ENCODE data around the gene TCERG1L.

TCERG1L gene

GRCh38 chr10:131314799-131315198, 3.3 kb upstream of the TCERG1L start:
- no peak for DNase-seq

GRCh38 chr10:131314148-131314547, 2.6 kb upstream of the TCERG1L start:
- DNase-seq, result no peak

DNA sequence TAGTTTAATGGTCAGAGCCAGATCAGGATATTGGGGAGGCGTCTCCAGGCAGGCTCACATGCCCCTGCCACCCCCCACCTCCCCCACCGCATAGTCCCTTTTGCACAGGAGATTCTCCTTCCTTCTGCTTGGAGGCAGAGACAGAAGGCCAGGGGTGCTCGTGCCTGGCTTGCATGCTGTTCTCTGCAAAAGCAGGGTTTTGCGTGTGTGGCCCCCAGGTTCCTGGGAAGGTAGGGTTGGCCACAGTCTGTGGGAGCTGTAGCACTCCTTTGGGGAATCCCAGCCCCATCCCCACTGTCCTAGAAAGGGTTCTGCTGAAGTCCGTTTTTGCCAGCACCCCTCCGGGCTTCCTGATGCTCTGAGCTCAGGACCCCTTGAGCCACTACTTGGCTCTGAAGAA, 1.9 kb upstream of the TCERG1L start:
- no peak for DNase-seq

- no peak for DNase-seq
Measured at GRCh38 chr10:131312478-131312836, 936 bp upstream of the TCERG1L start.

- no peak for DNase-seq
Measured at GRCh38 chr10:131311402-131311660, 190 bp downstream of the TCERG1L start.

- DNase-seq, result no peak
Measured at GRCh38 chr10:131310551-131311401, 745 bp downstream of the TCERG1L start.

DNA sequence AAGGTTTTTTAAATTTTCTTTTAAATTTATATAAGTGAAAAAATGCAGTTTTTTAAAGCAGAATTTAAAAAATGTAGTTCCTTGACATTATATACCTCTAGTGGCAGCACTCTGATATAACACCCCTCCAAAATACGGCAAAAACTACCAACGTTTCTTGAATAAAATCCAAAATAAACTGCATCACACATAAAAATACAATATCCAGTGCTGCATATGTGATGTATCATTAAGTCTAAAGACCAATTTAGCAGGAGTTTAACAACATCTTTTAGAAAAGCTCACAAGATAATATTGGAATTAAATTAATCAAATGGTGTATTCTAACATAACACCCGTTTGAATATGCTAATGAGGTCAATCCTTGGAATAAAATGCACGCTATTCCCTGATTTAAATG, 1.4 kb downstream of the TCERG1L start:
- no peak for DNase-seq

DNA sequence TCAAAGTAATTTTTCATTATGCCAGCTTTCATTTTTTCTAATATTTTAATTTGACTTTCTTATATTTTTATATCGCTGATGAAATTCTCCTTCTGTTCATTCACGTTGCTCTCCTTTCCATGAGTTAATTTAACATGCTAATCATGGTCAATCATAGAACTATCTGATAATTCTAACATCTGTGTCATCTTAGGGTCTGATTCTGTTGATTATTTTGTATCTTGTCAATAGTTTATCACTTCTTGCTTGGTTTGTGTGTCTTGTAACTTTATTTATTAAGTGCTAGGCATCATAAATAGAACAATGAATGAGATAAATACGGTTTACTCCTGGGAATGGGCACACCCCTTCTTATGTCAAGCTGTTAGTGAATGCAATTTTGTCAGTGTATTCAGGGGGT, 11.0 kb downstream of the TCERG1L start:
- DNase-seq, result no peak

DNA sequence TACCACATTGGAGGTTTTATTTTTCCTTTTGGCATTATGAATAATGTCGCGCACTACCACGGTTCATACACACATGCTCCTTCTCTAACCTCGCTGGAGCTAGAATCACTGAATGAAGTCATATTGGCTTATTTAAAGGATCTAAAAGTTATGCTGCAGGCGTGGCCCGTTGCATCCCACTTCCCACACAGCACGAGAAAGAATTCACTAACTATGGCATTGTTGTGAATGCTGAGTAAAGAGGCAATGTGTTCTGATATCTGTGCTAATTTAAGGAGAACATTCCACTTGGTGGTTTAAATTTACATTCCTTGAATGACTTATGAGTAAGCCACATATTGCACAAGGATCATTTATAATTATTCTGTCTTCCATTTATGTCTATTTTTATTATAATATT, 20.7 kb downstream of the TCERG1L start:
- no peak for DNase-seq

- DNase-seq, result no peak
Measured at GRCh38 chr10:131288648-131289047, 22.9 kb downstream of the TCERG1L start.

GRCh38 chr10:131282961-131283360, 28.6 kb downstream of the TCERG1L start:
- no peak for DNase-seq

- no peak for DNase-seq
Measured at GRCh38 chr10:131280101-131280500, 31.4 kb downstream of the TCERG1L start.

- DNase-seq, result no peak
Measured at GRCh38 chr10:131279516-131279915, 32.0 kb downstream of the TCERG1L start.

GRCh38 chr10:131277969-131278368, 33.6 kb downstream of the TCERG1L start:
- no peak for DNase-seq

DNA sequence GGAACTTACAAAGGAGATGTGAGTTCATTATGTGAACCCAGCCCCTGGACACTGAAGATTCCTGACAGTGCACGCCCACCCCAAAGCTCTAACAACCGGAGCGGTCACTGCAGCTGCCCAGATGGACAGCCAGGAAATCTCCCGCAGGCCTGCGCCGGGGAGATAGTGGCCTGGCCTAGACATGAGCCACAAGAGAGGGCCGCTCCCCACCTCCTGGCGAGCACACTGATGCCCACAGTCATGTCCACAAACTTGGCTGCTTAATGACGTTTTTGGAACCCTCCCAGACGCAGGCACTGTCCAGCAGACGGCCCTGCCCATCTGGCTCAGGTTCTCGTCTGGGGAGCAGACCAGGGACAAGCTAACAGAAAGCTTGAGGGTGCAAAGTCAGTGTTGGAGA, 34.2 kb downstream of the TCERG1L start:
- DNase-seq, result no peak

DNA sequence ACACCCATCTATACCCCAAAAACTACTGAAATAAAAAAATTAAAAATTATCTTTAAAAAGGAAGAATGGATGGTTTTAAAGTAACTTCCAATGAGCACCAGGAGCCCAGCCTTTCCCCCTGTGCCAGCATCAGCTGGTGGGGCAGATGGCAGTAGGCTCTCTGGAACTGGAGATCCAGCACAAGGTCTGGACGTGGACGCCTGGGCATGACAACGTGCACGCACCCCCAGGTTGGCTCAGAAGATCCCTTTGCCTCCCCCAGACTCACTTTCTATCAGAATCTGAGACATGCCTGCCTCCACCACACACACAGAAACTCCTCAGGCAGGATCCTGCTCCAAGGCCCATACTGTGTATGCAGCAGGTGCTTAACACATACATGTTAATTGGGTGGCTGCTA, 35.8 kb downstream of the TCERG1L start:
- DNase-seq, result no peak

- no peak for DNase-seq
Measured at GRCh38 chr10:131274883-131275282, 36.6 kb downstream of the TCERG1L start.

DNA sequence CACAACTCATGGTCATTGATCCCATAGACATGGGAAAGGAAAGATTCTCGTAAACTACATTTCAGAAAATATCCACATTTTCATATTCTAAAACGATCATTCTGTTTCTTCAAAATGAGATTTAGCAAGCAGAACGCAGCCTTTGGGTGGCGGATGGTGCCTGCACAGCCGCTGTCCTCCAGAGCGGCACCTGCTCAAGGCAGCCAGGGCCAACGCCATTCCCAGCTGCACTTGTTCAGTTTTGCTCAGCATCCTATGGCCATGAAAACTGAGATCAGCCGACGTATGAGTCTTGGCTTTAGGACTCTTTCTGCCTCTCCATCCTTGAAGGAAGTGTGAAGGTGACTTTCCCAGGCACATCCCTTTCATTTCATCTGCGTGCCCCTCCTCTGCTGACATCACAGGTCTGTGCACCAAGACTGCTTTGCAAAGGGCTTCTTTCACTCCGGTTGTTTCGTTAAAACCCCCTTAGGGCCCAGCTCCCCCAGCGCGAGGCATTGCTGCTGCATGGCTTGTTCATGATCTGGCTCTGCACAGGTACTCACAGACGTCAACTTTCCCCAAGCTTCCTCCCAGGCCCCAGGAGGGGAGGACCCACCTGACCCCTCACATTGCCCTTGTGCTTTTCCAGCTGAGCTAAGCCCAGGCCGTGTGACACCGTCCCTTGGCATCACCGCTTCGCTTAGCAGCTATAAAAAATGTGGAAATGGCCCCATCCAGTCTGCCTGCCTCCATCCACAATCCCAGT, 37.2 kb downstream of the TCERG1L start:
- DNase-seq, result no peak

GRCh38 chr10:131273476-131273875, 38.0 kb downstream of the TCERG1L start:
- DNase-seq, result no peak

DNA sequence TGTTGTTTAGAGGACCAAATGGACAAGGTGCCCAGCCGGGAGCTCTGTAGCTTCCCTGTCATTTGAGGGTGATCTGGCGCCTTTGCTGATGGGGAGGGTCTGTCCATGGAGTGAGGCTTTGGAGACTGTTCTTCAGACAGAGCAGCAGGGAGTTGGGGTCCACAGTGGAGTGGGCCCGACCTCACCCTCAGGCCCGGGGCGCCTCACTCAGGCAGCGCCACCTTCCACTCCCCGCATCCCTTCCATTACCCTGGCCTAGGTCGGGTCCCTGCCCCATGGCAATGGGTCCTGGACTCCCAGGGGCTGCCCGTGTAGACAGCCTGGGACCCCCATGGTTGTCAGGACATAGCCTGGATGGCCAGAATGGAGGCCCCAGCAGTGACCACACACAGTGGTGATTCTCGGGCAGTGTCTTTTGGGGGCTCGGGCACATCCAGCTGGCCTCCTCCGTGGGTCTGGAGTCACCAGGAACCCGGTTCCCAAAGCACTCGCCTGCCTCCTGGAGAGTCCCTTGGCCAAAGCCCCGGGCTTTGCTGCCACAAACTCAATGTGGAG, 38.5 kb downstream of the TCERG1L start:
- DNase-seq, result no peak

GRCh38 chr10:131271966-131272365, 39.6 kb downstream of the TCERG1L start:
- DNase-seq, result no peak

DNA sequence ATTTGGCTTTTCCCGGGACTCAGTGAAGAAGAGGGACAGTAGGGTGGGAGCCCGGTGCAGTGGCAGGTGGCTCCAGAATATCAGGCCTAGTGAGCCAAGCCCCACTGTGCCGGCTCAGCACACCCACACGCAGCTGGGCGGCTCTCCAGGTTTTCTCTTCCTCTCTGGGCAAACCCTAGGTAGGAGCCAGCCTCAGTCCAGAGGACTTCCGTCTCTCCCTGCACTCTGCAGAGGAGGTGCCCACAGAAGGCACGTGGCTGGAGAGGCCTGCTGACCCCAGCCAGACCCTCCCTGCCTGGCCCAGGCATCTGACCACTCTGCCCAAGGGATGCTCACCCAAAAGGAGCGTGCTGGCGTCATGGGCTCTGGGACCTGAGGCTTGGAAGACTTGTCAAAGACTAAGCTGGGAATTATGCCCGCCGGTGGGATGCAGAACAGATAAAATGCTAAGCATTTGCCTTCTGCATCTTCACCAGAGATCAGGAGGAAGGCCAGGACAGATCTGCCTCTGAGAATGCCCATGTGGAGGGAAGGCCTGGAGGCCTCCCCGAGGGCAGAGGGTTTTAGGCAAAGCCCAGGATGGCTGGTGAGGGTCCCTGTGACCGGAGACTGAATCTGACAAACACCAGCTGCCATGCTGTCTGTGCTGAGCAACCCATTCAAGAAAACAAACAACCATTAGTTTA, 40.2 kb downstream of the TCERG1L start:
- DNase-seq, result no peak

- no peak for DNase-seq
Measured at GRCh38 chr10:131270461-131271190, 40.9 kb downstream of the TCERG1L start.
